Occipital lobe (tissue), 2 donors: ENCODE data around the gene H2AZ2. TPM values are rescaled to one million over a fixed set of nuclear protein-coding genes. Genes with fewer than 3 reads are reported as not detected.
"Not testable (repeated sequence)": the region's sequence is repeated elsewhere in the genome, so short reads cannot be mapped to it uniquely, and the experiment has no call there.

Experiments used
- DNase-seq: peaks from one replicate; lab custom pipeline; 2025; lab: John Stamatoyannopoulos, UW
- total RNA-seq: library from RNA; depleted of rRNA; stranded (reverse); fragments of >200 nt; gene quantifications from one replicate; pipeline ENCODE4 v1.2.3, GENCODE V29; 2014

Gene H2AZ2
- total RNA-seq, 1 donor from 2014 or later: 246 TPM

DNA sequence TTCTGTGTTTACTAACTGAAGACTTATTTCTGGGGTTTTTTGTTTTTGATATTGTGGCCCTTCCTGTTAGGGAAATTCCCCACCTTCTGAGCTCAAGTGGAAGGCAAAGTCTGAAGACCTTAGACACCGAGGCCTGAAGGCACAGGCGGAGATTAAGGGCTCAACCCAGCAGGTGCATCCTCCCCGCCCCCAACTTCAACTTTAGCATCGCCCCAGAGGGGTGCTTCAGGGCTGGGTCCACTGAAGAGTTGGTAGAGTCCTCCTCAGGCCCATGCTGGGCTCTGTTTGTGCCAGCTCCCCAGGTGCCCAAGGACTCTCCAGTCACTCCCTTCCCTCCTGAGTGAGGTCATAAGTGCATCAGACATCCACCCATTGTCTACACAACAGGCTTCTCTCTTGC is 60.8 kb downstream of the H2AZ2 start:
- no peak for DNase-seq

GRCh38 chr7:44785218-44785617 is 62.7 kb downstream of the H2AZ2 start:
- not testable (repeated sequence) for DNase-seq

GRCh38 chr7:44784364-44784763 is 63.5 kb downstream of the H2AZ2 start:
- no peak for DNase-seq

DNA sequence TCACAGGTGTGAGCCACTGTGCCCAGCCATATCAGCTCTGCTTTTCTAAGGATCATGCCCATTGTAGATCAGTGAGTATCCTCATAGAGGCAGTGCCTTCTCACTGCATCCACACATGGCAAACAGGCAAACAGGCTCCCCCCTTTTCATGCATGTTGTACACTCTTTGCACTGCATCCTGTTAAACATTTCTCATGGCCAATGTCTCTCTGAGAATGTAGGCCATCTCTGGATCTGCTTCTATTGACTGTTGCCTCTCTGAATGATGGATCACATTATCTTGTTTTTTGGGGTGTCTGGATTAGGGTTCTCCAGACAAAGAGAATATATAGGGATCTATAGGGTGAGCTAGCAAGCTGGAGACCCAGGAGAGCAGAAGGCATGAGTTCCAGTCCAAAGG is 64.5 kb downstream of the H2AZ2 start:
- DNase-seq: no peak

DNA sequence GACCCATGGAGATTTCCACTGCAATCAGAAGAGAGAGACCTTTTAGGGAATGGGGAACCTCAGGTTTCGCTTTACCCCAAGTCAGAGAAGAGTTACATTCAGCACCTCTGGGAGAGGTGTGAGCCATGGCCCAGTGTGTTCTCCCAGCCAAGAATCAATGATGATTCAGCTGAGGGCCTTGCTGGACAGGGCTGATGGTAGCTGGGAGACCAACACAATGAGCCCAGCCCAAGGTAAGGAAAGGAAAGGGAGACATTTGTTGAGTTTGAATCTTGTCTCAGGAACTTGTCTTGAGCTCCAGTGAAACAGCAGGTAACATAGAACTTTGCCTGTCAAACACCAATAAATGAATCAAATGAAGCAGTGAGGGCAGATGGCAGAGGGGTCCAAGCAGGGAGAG is 65.4 kb downstream of the H2AZ2 start:
- DNase-seq: no peak

Other genes with a start within 250 kb of the H2AZ2 start
- gene OGDH, start 241.5 kb downstream of the H2AZ2 start, total RNA-seq: 40.9 TPM
- 12.6 TPM for gene ZMIZ2, start 99.2 kb downstream of the H2AZ2 start, total RNA-seq
- gene PPIA, start 51.4 kb downstream of the H2AZ2 start, total RNA-seq: 882 TPM
- 44.3 TPM for gene PURB, start 37.4 kb upstream of the H2AZ2 start, total RNA-seq
- gene MYO1G, start 130.9 kb upstream of the H2AZ2 start, total RNA-seq: 0.47 TPM
- 23.4 TPM for gene CCM2, start 152.1 kb upstream of the H2AZ2 start, total RNA-seq
- gene NACAD, start 240.9 kb upstream of the H2AZ2 start, total RNA-seq: 5.5 TPM